Body of pancreas (tissue), 4 donors: ENCODE data around the gene ZNF660.

Experiments
- POLR2A ChIP-seq, 3 donors: fragments of 450-650 bp; IDR thresholded peaks; one replicate each; pipeline ENCODE4 v1.6.1; 2016; ENCODE audit warnings: antibody characterized with exemption in 3 of 3, mild to moderate bottlenecking in 2 of 3
- TF ChIP-seq, protein P1 (sequence below), 7 experiments: fragments of 450-650 bp in 4 of 7; fragments of 200-600 bp in 3 of 7; sonication (generic) in 3 of 7; IDR thresholded peaks; one replicate each; pipeline ENCODE4 v1.5.1; 2016 to 2019; ENCODE audit warnings: antibody characterized with exemption in 7 of 7

DNA sequence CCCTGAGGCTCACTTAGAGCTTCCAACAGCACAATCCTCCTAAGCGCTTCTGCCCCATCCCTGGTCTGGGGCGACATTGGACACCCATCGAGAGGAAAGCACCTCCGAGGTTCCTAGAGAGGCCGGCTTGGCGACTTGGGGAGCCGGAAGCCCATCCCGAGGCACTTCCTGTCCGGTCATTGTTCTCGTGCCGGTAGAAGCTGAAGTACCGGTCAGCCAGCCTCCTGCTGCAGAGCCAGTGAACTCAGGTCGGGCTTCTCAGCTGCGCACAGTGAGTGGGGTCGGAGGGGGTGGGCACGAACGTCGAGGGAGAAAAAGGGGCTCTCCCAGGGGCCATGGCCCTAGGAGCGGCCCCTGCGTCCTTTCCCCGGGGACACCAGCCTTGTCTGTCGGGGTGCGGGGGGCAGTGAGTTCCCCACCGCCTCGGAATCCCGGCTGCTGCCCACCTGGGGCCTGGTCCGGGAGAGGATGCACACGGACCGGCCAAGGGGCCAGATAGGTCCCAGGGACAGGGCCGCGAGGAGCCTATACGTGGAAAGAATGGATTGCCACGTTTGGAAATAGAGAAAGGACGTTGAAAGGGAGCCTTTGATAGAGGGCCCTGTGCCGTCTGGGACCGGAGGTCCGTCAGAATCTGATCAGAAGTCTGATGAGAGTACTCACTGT lies 63.9 kb downstream of the ZNF660 start, which contains the start of gene ZNF35:
- peak in 2 of 3 donors; percentile 46 to 58 for TF ChIP-seq POLR2A (IDR thresholded peaks at IDR 0.05)
- TF ChIP-seq, protein P1, sequence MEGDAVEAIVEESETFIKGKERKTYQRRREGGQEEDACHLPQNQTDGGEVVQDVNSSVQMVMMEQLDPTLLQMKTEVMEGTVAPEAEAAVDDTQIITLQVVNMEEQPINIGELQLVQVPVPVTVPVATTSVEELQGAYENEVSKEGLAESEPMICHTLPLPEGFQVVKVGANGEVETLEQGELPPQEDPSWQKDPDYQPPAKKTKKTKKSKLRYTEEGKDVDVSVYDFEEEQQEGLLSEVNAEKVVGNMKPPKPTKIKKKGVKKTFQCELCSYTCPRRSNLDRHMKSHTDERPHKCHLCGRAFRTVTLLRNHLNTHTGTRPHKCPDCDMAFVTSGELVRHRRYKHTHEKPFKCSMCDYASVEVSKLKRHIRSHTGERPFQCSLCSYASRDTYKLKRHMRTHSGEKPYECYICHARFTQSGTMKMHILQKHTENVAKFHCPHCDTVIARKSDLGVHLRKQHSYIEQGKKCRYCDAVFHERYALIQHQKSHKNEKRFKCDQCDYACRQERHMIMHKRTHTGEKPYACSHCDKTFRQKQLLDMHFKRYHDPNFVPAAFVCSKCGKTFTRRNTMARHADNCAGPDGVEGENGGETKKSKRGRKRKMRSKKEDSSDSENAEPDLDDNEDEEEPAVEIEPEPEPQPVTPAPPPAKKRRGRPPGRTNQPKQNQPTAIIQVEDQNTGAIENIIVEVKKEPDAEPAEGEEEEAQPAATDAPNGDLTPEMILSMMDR (IDR thresholded peaks at IDR 0.05), result no peak
